ENCODE measurements around the gene ATOH8. TPM values are rescaled to one million over a fixed set of nuclear protein-coding genes. Genes with fewer than 3 reads are reported as not detected.

ATOH8 gene
- total and polyA plus RNA-seq, 2 donors (not counting 3 experiments of a cell fraction or from before 2014, with no cell fraction given): 10.3 to 12.8 TPM

DNA sequence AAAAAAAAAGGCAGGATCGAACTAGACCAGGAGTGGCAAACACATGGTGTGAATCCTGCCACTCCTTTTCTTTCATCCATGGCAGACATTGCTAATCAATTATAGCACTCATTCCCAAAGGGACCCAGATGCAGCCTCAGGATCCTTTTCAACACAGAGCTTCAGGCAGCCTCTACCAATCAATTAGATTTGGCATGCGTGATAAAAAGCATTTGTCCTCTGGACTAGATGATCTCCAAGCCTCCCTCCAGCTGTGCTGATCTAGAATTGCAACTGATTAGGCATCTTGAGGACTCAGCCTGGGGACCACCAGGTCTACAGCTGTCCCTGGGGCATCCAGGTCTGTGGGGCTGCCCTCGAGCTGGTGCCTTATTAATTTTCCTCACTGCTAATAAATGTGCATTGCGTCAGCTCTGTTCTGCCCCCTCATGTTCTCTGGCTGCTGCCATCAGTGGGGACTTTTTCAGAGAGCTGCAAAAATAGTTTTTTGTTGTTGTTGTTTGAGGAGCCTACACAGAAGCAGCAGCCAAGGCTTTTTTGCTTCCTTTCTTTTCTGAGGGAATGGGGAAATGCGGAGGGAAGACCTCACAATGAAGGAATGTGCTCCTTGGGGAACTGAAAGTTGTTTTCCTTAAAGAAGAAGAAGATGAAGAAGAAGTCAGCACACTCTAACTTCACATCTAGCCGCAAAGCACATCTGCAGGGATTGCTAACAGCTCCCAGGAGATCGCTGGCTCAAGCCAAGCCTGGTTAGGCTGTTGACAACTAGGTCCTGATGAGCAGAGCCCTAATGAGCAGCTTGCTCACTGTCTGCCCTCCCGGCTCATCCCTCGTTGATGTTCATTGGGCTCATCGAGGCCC, 8.8 kb upstream of the ATOH8 start:
- DNase-seq (ENCODE audit: low read depth, low spot score): no peak
- H3K4me1 ChIP-seq (ENCODE audit: control insufficient read depth, extremely low read depth, insufficient read depth, low read length): peaks cover 30% of the 10 kb centered on the region

More for the DNA sequence above, 8.8 kb upstream of the ATOH8 start:
- Histone ChIP-seq H3K27ac (ENCODE audit: insufficient read depth, low read depth, low read length) (no peak overlapping the region), H4K20me1 (replicated peaks; ENCODE audit: control insufficient read depth, extremely low read depth, insufficient read depth, low read length) (no peaks in the 10 kb centered on the region), H3K36me3 (ENCODE audit: control insufficient read depth in 2 of 2, extremely low read depth in 1 of 2, insufficient read depth in 2 of 2, low read length in 2 of 2) (no peaks in the 10 kb centered on the region), H3K79me2 (ENCODE audit: control insufficient read depth, insufficient read depth, low read length) (no peaks in the 10 kb centered on the region), H2AFZ (ENCODE audit: low read depth, low read length) (no peak overlapping the region), H3K9ac (replicated peaks; ENCODE audit: extremely low read depth, insufficient read depth, low read length) (no peak overlapping the region), H3K9me3 (replicated peaks; ENCODE audit: control insufficient read depth, insufficient read depth, low read length) (no peaks in the 10 kb centered on the region), H3K4me2 (ENCODE audit: insufficient read depth, low read length) (no peak overlapping the region), H3K27me3 (ENCODE audit: control insufficient read depth in 2 of 2, insufficient read depth in 2 of 2, low read length in 2 of 2) (no peaks in the 10 kb centered on the region), H3K4me3 (replicated peaks in 1 of 3; ENCODE audit: insufficient read depth in 1 of 3, low read depth in 1 of 3, low read length in 3 of 3) (no peak overlapping the region), H3K9me1 (replicated peaks; ENCODE audit: control insufficient read depth, extremely low read depth, insufficient read depth, low read length) (no peaks in the 10 kb centered on the region)
- ChIA-PET CTCF (interaction anchor here (0.7 to 2.4 kb wide), 9 partner anchors 9 to 69 kb away, joined by 3 to 15 read pairs (median 5); partner anchors contain the start of gene ATOH8), POLR2A (interaction anchor here (0.7 to 1.1 kb wide), 2 partner anchors 27 to 176 kb away, joined by 3 to 9 read pairs; no protein-coding TSS in a partner anchor)
- no TSS peak for BruUV-seq (replicated peaks)
- intact Hi-C loops (cut with micrococcal nuclease) (no loop called here), dilution Hi-C loops (cut with MboI; ENCODE audit: extremely low pct_ligation_motif_present, low sequenced_read_pairs) (no loop called here)
- TF ChIP-seq EZH2 (IDR thresholded peaks at IDR 0.05; ENCODE audit: borderline replicate concordance, low read depth, low read length, severe bottlenecking): no peak
- no peak for TF ChIP-seq MYC (IDR thresholded peaks at IDR 0.05; ENCODE audit: low read depth, low read length)
- TF ChIP-seq CTCF (IDR thresholded peaks at IDR 0.05; ENCODE audit: extremely low read depth in 1 of 2, insufficient read depth in 1 of 2, low read depth in 1 of 2, low read length in 2 of 2): no peak
- no peak for TF ChIP-seq JUN (IDR thresholded peaks at IDR 0.05; ENCODE audit: borderline replicate concordance, insufficient read depth, insufficient read length, low read depth)
- no peak for TF ChIP-seq POLR2A (IDR thresholded peaks at IDR 0.05; ENCODE audit: low read depth, low read length)
- no peak for TF ChIP-seq POLR2AphosphoS5 (IDR thresholded peaks at IDR 0.05; ENCODE audit: insufficient read depth, low read depth, low read length)
- TF ChIP-seq FOS (IDR thresholded peaks at IDR 0.05; ENCODE audit: borderline replicate concordance, insufficient read depth, low read length): no peak
- no peak for TF ChIP-seq GATA2 (IDR thresholded peaks at IDR 0.05; ENCODE audit: insufficient read depth, insufficient read length, low read depth, low read length)
- TF ChIP-seq MAX (IDR thresholded peaks at IDR 0.05; ENCODE audit: insufficient read depth, insufficient read length): no peak
- peak; percentile 21 for FAIRE-seq

Data from endothelial cell of umbilical vein (primary cell).